Measurements from ENCODE around the gene LTBP2. TPM values are rescaled to one million over a fixed set of nuclear protein-coding genes. Genes with fewer than 3 reads are reported as not detected.

LTBP2 gene
- total RNA-seq, 1 donor from 2014 or later: 6.6 TPM

GRCh38 chr14:74575507-74575906 lies 36.5 kb downstream of the LTBP2 start:
- DNase-seq (ENCODE audit: low read depth) (no peak), FAIRE-seq (no peak)
- Histone ChIP-seq H3K4me3 (ENCODE audit: low read depth, low read length) (no peak overlapping the region), H3K36me3 (ENCODE audit: control insufficient read depth, insufficient read depth, low read length) (no peaks in the 10 kb centered on the region), H3K27me3 (ENCODE audit: control insufficient read depth, insufficient read depth, low read length) (no peaks in the 10 kb centered on the region)
- no peak for TF ChIP-seq CTCF (IDR thresholded peaks at IDR 0.05; ENCODE audit: insufficient read depth, low read length, severe bottlenecking)

DNA sequence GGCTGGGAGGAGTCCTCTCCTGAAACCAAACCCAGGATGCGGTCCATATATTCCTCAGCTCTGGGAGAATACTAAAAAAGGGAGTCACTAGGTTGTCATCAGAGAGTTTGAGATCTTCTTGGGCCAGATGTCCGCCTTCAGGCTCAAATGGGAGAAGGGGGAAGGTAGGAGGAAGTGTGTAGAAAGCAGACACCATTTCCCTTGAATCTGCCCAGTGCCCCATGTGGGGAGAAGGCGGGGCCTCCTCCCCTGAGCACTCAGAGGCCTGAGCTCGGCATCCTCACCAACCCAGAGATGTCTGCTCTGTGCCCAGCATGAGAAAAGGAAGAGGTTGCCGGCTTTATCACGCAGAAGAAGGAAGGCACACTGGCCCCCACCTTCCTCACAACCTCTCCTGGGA lies 37.3 kb downstream of the LTBP2 start:
- TF ChIP-seq CTCF (IDR thresholded peaks at IDR 0.05; ENCODE audit: insufficient read depth, low read length, severe bottlenecking): no peak
- Histone ChIP-seq H3K4me3 (ENCODE audit: low read depth, low read length) (no peak overlapping the region), H3K36me3 (ENCODE audit: control insufficient read depth, insufficient read depth, low read length) (no peaks in the 10 kb centered on the region), H3K27me3 (ENCODE audit: control insufficient read depth, insufficient read depth, low read length) (no peaks in the 10 kb centered on the region)
- DNase-seq (ENCODE audit: low read depth) (no peak), FAIRE-seq (no peak)

DNA sequence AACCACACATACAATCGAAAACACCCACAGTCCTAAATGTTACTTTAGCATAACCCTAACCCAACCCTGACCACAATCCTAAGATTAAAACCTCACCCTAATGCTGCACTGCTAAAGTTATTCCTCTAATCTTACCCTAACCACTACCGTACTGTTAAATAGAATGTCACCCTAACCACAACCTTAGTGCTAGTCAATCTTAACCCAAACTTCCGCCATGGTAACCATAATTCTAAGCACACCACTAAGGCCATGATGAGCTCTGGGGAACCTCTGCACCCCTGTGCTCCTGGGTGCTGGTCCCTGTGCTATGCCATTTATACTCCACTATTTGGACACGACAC lies 38.0 kb downstream of the LTBP2 start:
- TF ChIP-seq CTCF (IDR thresholded peaks at IDR 0.05; ENCODE audit: insufficient read depth, low read length, severe bottlenecking): no peak
- no peak overlapping the region for H3K4me3 ChIP-seq (ENCODE audit: low read depth, low read length)
- no peaks in the 10 kb centered on the region for H3K36me3 ChIP-seq (ENCODE audit: control insufficient read depth, insufficient read depth, low read length)
- DNase-seq (ENCODE audit: low read depth) (no peak), FAIRE-seq (no peak)
- H3K27me3 ChIP-seq (ENCODE audit: control insufficient read depth, insufficient read depth, low read length): no peaks in the 10 kb centered on the region

DNA sequence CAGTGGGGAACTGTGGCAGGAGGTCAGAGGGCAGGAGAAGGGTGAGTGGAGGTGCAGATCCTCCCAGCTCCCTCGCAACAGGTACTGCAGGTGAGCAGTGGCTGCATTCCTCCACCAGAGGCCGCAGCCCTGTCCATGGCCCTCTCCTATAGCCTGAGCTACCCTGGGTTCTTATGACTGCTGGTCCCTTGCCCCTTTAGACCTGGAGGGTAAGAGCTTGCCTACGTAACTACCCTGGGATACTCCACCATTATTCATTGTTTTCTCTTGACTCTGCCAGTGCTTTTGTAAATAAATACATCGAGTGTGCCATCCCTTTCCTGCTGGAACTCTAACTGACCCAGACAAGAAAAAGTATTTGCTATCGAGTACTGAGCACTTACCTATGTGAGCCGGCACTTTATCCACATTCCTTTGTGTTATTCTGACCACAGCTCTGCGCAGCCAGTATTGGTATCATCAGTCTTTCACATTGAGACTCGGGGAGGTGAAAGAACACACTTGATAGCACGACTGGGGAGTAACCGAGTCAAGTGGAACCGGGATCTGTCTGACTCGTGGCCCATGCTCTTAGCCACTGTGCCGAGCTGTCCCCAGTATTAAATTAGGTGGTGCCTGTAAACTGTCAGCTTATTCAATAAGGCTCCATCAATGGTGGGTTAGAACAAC lies 38.5 kb downstream of the LTBP2 start:
- Histone ChIP-seq H3K4me3 (ENCODE audit: low read depth, low read length) (no peak overlapping the region), H3K36me3 (ENCODE audit: control insufficient read depth, insufficient read depth, low read length) (no peaks in the 10 kb centered on the region), H3K27me3 (ENCODE audit: control insufficient read depth, insufficient read depth, low read length) (no peaks in the 10 kb centered on the region)
- no peak for FAIRE-seq
- DNase-seq (ENCODE audit: low read depth): peak; percentile 78
- peak; percentile 87 for TF ChIP-seq CTCF (IDR thresholded peaks at IDR 0.05; ENCODE audit: insufficient read depth, low read length, severe bottlenecking)

GRCh38 chr14:74572726-74573301 lies 39.2 kb downstream of the LTBP2 start:
- H3K27me3 ChIP-seq (ENCODE audit: control insufficient read depth, insufficient read depth, low read length): no peaks in the 10 kb centered on the region
- TF ChIP-seq CTCF (IDR thresholded peaks at IDR 0.05; ENCODE audit: insufficient read depth, low read length, severe bottlenecking): no peak
- H3K4me3 ChIP-seq (ENCODE audit: low read depth, low read length): peak overlapping the region; percentile 11
- no peaks in the 10 kb centered on the region for H3K36me3 ChIP-seq (ENCODE audit: control insufficient read depth, insufficient read depth, low read length)
- DNase-seq (ENCODE audit: low read depth) (peak; percentile 86), FAIRE-seq (no peak)

Measured in bronchial epithelial cell (primary cell).